ENCODE results near the gene TRIP12. TPM values are rescaled to one million over a fixed set of nuclear protein-coding genes. Genes with fewer than 3 reads are reported as not detected.
"Not testable (repeated sequence)": the region's sequence is repeated elsewhere in the genome, so short reads cannot be mapped to it uniquely, and the experiment has no call there.

TRIP12 gene
- polyA plus RNA-seq, 1 donor from 2014 or later = 57.2 TPM

- no peaks in the 10 kb centered on the region for H4K20me1 ChIP-seq (ENCODE audit: insufficient read depth)
- no peaks in the 10 kb centered on the region for H3K79me2 ChIP-seq (replicated peaks; ENCODE audit: insufficient read depth, low read length)
- no peak overlapping the region for H3K4me2 ChIP-seq (ENCODE audit: low read length)
- H3K27ac ChIP-seq (ENCODE audit: low read length) = no peak overlapping the region
- H2AFZ ChIP-seq (ENCODE audit: low read depth, low read length) = no peak overlapping the region
- H3K27me3 ChIP-seq (ENCODE audit: insufficient read depth, low read depth, low read length) = no peaks in the 10 kb centered on the region
- no peaks in the 10 kb centered on the region for H3K9me3 ChIP-seq (ENCODE audit: low read length)
- no peaks in the 10 kb centered on the region for H3K36me3 ChIP-seq (ENCODE audit: insufficient read depth, low read length)
- H3K9me2 ChIP-seq (ENCODE audit: insufficient read depth, low read length) = no peaks in the 10 kb centered on the region
- no peak overlapping the region for H3K9ac ChIP-seq (ENCODE audit: low read length)
- H3K4me3 ChIP-seq (ENCODE audit: low read length) = no peak overlapping the region
- no peaks in the 10 kb centered on the region for H3F3A ChIP-seq (ENCODE audit: insufficient read depth, low read length, poor library complexity, severe bottlenecking)
- no peak for TF ChIP-seq EP300 (conservative IDR thresholded peaks at IDR 0.05; ENCODE audit: poor library complexity, severe bottlenecking)
- TF ChIP-seq REST (IDR thresholded peaks at IDR 0.05; ENCODE audit: borderline replicate concordance) = no peak
- TF ChIP-seq SMC3 (conservative IDR thresholded peaks at IDR 0.05; ENCODE audit: poor library complexity) = no peak
- TF ChIP-seq CTCF (IDR thresholded peaks at IDR 0.05; ENCODE audit: poor library complexity, severe bottlenecking) = no peak
- no peak for TF ChIP-seq TAF1 (IDR thresholded peaks at IDR 0.05; ENCODE audit: low read depth)
- TF ChIP-seq RAD21 (conservative IDR thresholded peaks at IDR 0.05) = no peak
- no peak for TF ChIP-seq EZH2 (IDR thresholded peaks at IDR 0.05; ENCODE audit: borderline replicate concordance, insufficient read depth, low read length, poor library complexity, severe bottlenecking)
- no peak for TF ChIP-seq MXI1 (conservative IDR thresholded peaks at IDR 0.05; ENCODE audit: poor library complexity, severe bottlenecking)
- TF ChIP-seq POLR2AphosphoS5 (IDR thresholded peaks at IDR 0.05) = no peak
These were observed 172.9 kb downstream of the TRIP12 start for GRCh38 chr2:229748950-229749349.

GRCh38 chr2:229742691-229743090, 179.1 kb downstream of the TRIP12 start:
- H3K9me3 ChIP-seq (ENCODE audit: low read length); H2AFZ ChIP-seq (ENCODE audit: low read depth, low read length); H3K4me2 ChIP-seq (ENCODE audit: low read length); H3K36me3 ChIP-seq (ENCODE audit: insufficient read depth, low read length); H3K9ac ChIP-seq (ENCODE audit: low read length); H3K27ac ChIP-seq (ENCODE audit: low read length); H3K4me3 ChIP-seq (ENCODE audit: low read length); H4K20me1 ChIP-seq (ENCODE audit: insufficient read depth); H3K27me3 ChIP-seq (ENCODE audit: insufficient read depth, low read depth, low read length); H3K79me2 ChIP-seq (replicated peaks; ENCODE audit: insufficient read depth, low read length); H3K9me2 ChIP-seq (ENCODE audit: insufficient read depth, low read length); H3F3A ChIP-seq (ENCODE audit: insufficient read depth, low read length, poor library complexity, severe bottlenecking): not testable (repeated sequence)

GRCh38 chr2:229740279-229740678, 181.5 kb downstream of the TRIP12 start:
- Histone ChIP-seq H3K36me3 (ENCODE audit: insufficient read depth, low read length) (no peaks in the 10 kb centered on the region), H3K4me2 (ENCODE audit: low read length) (no peak overlapping the region), H3F3A (ENCODE audit: insufficient read depth, low read length, poor library complexity, severe bottlenecking) (no peaks in the 10 kb centered on the region), H3K27me3 (ENCODE audit: insufficient read depth, low read depth, low read length) (no peaks in the 10 kb centered on the region), H4K20me1 (ENCODE audit: insufficient read depth) (no peaks in the 10 kb centered on the region), H3K4me3 (ENCODE audit: low read length) (no peak overlapping the region), H3K9me3 (ENCODE audit: low read length) (peaks cover 4% of the 10 kb centered on the region), H3K9me2 (ENCODE audit: insufficient read depth, low read length) (no peaks in the 10 kb centered on the region), H2AFZ (ENCODE audit: low read depth, low read length) (no peak overlapping the region), H3K79me2 (replicated peaks; ENCODE audit: insufficient read depth, low read length) (no peaks in the 10 kb centered on the region), H3K9ac (ENCODE audit: low read length) (no peak overlapping the region), H3K27ac (ENCODE audit: low read length) (no peak overlapping the region)
- TF ChIP-seq CTCF (IDR thresholded peaks at IDR 0.05; ENCODE audit: poor library complexity, severe bottlenecking) (no peak), RAD21 (conservative IDR thresholded peaks at IDR 0.05) (no peak), MXI1 (conservative IDR thresholded peaks at IDR 0.05; ENCODE audit: poor library complexity, severe bottlenecking) (no peak), EZH2 (IDR thresholded peaks at IDR 0.05; ENCODE audit: borderline replicate concordance, insufficient read depth, low read length, poor library complexity, severe bottlenecking) (no peak), REST (IDR thresholded peaks at IDR 0.05; ENCODE audit: borderline replicate concordance) (no peak), POLR2AphosphoS5 (IDR thresholded peaks at IDR 0.05) (no peak), SMC3 (conservative IDR thresholded peaks at IDR 0.05; ENCODE audit: poor library complexity) (no peak), TAF1 (IDR thresholded peaks at IDR 0.05; ENCODE audit: low read depth) (no peak), EP300 (conservative IDR thresholded peaks at IDR 0.05; ENCODE audit: poor library complexity, severe bottlenecking) (no peak)

All from neural cell (in vitro differentiated cells).